Spleen (tissue), 11 donors: ENCODE results near the gene U2AF2. TPM values are rescaled to one million over a fixed set of nuclear protein-coding genes. Genes with fewer than 3 reads are reported as not detected.
A peak's percentile ranks its signal among the peaks of the same experiment; 100 is the strongest.

Source experiments
- DNase-seq: peaks from one replicate; pipeline ENCODE4 v3.0.0-alpha.2; 2020
- H3K27ac ChIP-seq, 8 donors: fragments of 200-600 bp; sonication (generic) in 7 of 8; 1 replicate in 4 of 8; 2 replicates in 4 of 8; pipeline versions ENCODE4 v1.5.0 to v1.8.0; 2016 to 2021; ENCODE audit warnings: inconsistent platforms in 4 of 8, mild to moderate bottlenecking in 4 of 8, moderate library complexity in 1 of 8
- H3K27me3 ChIP-seq, 7 donors: fragments of 200-600 bp; sonication (generic) in 6 of 7; replicated peaks in 1 of 7; 1 replicate in 4 of 7; 2 replicates in 3 of 7; pipeline versions ENCODE4 v1.5.0 to v1.8.0; 2016 to 2021; ENCODE audit warnings: inconsistent platforms in 3 of 7, mild to moderate bottlenecking in 1 of 7
- H3K36me3 ChIP-seq, 6 donors: fragments of 200-600 bp; sonication (generic) in 5 of 6; 1 replicate in 4 of 6; 2 replicates in 2 of 6; pipeline versions ENCODE4 v1.5.0 to v1.8.0; 2016 to 2021; ENCODE audit warnings: inconsistent platforms in 2 of 6
- H3K4me1 ChIP-seq, 6 donors: fragments of 200-600 bp; sonication (generic) in 5 of 6; 1 replicate in 3 of 6; 2 replicates in 3 of 6; pipeline versions ENCODE4 v1.5.0 to v1.8.0; 2016 to 2021; ENCODE audit warnings: inconsistent platforms in 3 of 6
- H3K4me3 ChIP-seq, 8 donors: fragments of 200-600 bp; sonication (generic) in 7 of 8; 1 replicate in 4 of 8; 2 replicates in 4 of 8; pipeline versions ENCODE4 v1.5.0 to v1.8.0; 2016 to 2021; ENCODE audit warnings: inconsistent platforms in 4 of 8, mild to moderate bottlenecking in 4 of 8, moderate library complexity in 2 of 8
- H3K9me3 ChIP-seq, 8 donors: fragments of 200-600 bp; sonication (generic) in 7 of 8; 1 replicate in 4 of 8; 2 replicates in 4 of 8; pipeline versions ENCODE4 v1.5.0 to v1.8.0; 2016 to 2021; ENCODE audit warnings: inconsistent platforms in 4 of 8
- POLR2A ChIP-seq, 3 donors: fragments of 450-650 bp; IDR thresholded peaks; one replicate each; pipeline ENCODE4 v1.5.1; 2017; ENCODE audit warnings: antibody characterized with exemption in 3 of 3, mild to moderate bottlenecking in 1 of 3
- POLR2AphosphoS5 ChIP-seq, 3 donors: sonication (generic); formaldehyde crosslinking; IDR thresholded peaks; one replicate each; pipeline ENCODE4 v1.5.1; 2017; ENCODE audit warnings: antibody characterized with exemption in 3 of 3
- WGBS, 5 donors: extraction: QIAGEN DNeasy Blood & Tissue Kit in 3 of 5; methylation state at CpG; one replicate each; pipeline versions ENCODE4 v1.1.5 to v1.1.7; 2013 to 2018; 5-methylcytosine and 5-hydroxymethylcytosine counted together
- intact Hi-C: fragments of 100-400 bp; cut with DNase I; formaldehyde crosslinking; loops from one replicate; pipeline ENCODE4 v1.15.0; 2023; ENCODE audit warnings: low total_unique reads
- polyA plus RNA-seq, 3 donors: library from polyadenylated mRNA; stranded (reverse); fragments of 200-250 nt; gene quantifications; one replicate each; pipeline ENCODE4 v1.2.1, GENCODE V29; 2013
- total RNA-seq, 7 donors: library from RNA; depleted of rRNA in 3 of 7; stranded (reverse); fragments of >200 nt in 3 of 7; fragmentation: NEBNext Ultra II Directional in 4 of 7; extraction: Animal tissue kit (Norgen Biotek cat#: 25700) in 4 of 7; gene quantifications; one replicate each; pipeline versions ENCODE4 v1.1.0 to v1.2.1, GENCODE V29; 2016 to 2021
- TF ChIP-seq, protein P1 (sequence below), 11 experiments: fragments of 200-600 bp in 7 of 11; fragments of 450-650 bp in 4 of 11; sonication (generic) in 4 of 11; IDR thresholded peaks in 8 of 11; conservative IDR thresholded peaks in 3 of 11; 1 replicate in 7 of 11; 2 replicates in 4 of 11; pipeline versions ENCODE4 v1.4.0 to v1.8.0; 2016 to 2021; ENCODE audit warnings: antibody characterized with exemption in 11 of 11, inconsistent platforms in 4 of 11, mild to moderate bottlenecking in 1 of 11
- donor health status: healthy with polysubstance abuse.
- donor health status: DM: no; HTN: no; CAD: no; lungs with moderate emphysema.
- donor health status: DM: no; HTN: no; CAD: no.
- donor health status: Bipolar disorder and iron deficiency.
- donor health status: healthy.
- donor health status: DM: no; HTN: no; CAD: no.
- donor health status: DM: yes; HTN: yes; CAD: no.

The U2AF2 gene
- total and polyA plus RNA-seq, 10 donors = 67.2 to 218 (median 171) TPM

DNA sequence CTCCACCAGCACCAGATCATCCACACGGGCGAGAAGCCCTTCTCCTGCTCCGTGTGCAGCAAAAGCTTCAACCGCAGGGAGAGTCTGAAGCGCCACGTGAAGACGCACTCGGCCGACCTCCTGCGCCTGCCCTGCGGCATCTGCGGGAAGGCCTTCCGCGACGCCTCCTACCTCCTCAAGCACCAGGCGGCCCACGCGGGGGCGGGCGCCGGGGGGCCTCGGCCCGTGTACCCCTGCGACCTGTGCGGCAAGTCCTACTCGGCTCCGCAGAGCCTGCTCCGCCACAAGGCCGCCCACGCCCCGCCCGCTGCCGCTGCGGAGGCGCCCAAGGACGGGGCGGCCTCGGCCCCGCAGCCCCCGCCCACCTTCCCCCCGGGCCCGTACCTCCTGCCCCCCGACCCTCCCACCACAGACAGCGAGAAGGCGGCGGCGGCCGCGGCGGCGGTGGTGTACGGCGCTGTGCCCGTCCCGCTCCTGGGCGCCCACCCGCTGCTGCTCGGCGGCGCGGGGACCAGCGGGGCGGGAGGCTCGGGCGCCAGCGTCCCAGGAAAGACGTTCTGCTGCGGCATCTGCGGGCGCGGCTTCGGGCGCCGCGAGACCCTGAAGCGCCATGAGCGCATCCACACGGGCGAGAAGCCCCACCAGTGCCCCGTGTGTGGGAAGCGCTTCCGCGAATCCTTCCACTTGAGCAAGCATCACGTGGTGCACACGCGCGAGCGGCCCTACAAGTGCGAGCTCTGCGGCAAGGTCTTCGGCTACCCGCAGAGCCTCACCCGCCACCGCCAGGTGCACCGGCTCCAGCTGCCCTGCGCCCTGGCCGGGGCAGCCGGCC lies 39.9 kb upstream of the U2AF2 start:
- no peaks in the 10 kb centered on the region for H3K27me3 ChIP-seq

DNA sequence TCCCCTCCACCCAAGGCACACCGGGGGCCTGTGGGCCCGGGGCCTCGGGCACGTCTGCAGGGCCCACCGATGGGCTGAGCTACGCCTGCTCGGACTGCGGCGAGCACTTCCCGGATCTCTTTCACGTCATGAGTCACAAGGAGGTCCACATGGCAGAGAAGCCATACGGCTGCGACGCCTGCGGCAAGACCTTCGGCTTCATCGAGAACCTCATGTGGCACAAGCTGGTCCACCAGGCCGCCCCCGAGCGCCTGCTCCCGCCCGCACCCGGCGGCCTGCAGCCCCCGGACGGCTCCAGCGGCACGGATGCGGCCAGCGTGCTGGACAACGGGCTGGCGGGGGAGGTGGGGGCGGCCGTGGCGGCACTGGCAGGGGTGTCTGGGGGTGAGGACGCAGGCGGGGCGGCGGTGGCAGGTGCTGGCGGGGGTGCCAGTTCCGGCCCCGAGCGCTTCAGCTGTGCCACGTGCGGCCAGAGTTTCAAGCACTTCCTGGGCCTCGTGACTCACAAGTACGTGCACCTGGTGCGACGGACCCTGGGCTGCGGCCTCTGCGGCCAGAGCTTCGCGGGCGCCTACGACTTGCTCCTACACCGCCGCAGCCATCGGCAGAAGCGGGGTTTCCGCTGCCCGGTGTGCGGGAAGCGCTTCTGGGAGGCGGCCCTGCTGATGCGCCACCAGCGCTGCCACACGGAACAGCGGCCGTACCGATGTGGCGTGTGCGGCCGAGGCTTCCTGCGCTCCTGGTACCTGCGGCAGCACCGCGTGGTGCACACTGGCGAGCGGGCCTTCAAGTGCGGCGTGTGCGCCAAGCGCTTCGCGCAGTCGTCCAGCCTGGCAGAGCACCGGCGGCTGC lies 39.1 kb upstream of the U2AF2 start:
- H3K36me3 ChIP-seq = peaks cover 0 to 62% (median 38%) of the 10 kb centered on the region in 6 donors
- WGBS, 5 donors = 96 to 98% (median 96%) methylated on average over 62 to 88 of the region's 88 CpGs
- no peaks in the 10 kb centered on the region for H3K9me3 ChIP-seq
- H3K27me3 ChIP-seq = no peaks in the 10 kb centered on the region
- H3K4me1 ChIP-seq = peaks cover 19 to 88% (median 32%) of the 10 kb centered on the region in 6 donors
- TF ChIP-seq POLR2A (IDR thresholded peaks at IDR 0.05) (no peak), POLR2AphosphoS5 (IDR thresholded peaks at IDR 0.05) (peak in 1 of 3 donors; percentile 0)
- TF ChIP-seq, protein P1, sequence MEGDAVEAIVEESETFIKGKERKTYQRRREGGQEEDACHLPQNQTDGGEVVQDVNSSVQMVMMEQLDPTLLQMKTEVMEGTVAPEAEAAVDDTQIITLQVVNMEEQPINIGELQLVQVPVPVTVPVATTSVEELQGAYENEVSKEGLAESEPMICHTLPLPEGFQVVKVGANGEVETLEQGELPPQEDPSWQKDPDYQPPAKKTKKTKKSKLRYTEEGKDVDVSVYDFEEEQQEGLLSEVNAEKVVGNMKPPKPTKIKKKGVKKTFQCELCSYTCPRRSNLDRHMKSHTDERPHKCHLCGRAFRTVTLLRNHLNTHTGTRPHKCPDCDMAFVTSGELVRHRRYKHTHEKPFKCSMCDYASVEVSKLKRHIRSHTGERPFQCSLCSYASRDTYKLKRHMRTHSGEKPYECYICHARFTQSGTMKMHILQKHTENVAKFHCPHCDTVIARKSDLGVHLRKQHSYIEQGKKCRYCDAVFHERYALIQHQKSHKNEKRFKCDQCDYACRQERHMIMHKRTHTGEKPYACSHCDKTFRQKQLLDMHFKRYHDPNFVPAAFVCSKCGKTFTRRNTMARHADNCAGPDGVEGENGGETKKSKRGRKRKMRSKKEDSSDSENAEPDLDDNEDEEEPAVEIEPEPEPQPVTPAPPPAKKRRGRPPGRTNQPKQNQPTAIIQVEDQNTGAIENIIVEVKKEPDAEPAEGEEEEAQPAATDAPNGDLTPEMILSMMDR (IDR thresholded peaks at IDR 0.05 in 8 of 11, conservative IDR thresholded peaks at IDR 0.05 in 3 of 11) = no peak
- DNase-seq = no peak
- H3K4me3 ChIP-seq = no peak overlapping the region
- H3K27ac ChIP-seq = peak overlapping the region in 3 of 8 donors; percentile 48 to 95 (median 82)
- intact Hi-C loops = no loop called here

More for the DNA sequence above, 39.9 kb upstream of the U2AF2 start:
- Histone ChIP-seq H3K4me1 (peaks cover 20 to 87% (median 31%) of the 10 kb centered on the region in 6 donors), H3K4me3 (peak overlapping the region in 1 of 8 donors; percentile 9), H3K9me3 (no peaks in the 10 kb centered on the region), H3K36me3 (peaks cover 0 to 65% (median 41%) of the 10 kb centered on the region in 6 donors), H3K27ac (peak overlapping the region in 4 of 8 donors; percentile 48 to 73 (median 60))
- WGBS, 5 donors = 91 to 93% (median 91%) methylated on average over 63 to 98 of the region's 98 CpGs
- TF ChIP-seq POLR2AphosphoS5 (IDR thresholded peaks at IDR 0.05) (peak in 1 of 3 donors; percentile 56), POLR2A (IDR thresholded peaks at IDR 0.05) (no peak)
- intact Hi-C loops = no loop called here
- DNase-seq = no peak

DNA sequence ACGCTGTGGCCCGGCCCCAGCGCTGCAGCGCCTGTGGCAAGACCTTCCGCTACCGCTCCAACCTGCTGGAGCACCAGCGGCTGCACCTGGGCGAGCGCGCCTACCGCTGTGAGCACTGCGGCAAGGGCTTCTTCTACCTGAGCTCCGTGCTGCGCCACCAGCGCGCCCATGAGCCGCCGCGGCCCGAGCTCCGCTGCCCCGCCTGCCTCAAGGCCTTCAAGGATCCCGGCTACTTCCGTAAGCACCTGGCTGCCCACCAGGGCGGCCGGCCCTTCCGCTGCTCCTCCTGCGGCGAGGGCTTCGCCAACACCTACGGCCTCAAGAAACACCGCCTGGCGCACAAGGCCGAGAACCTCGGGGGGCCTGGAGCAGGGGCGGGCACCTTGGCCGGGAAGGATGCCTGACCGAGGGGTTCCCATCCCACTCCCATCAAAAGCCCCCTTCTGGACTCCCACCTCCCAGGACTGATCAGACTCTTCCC lies 38.4 kb upstream of the U2AF2 start:
- TF ChIP-seq POLR2AphosphoS5 (IDR thresholded peaks at IDR 0.05) (peak in 1 of 3 donors; percentile 46), POLR2A (IDR thresholded peaks at IDR 0.05) (no peak)
- TF ChIP-seq, protein P1 (IDR thresholded peaks at IDR 0.05 in 8 of 11, conservative IDR thresholded peaks at IDR 0.05 in 3 of 11) = no peak
- H3K4me1 ChIP-seq = peaks cover 13 to 88% (median 31%) of the 10 kb centered on the region in 6 donors
- intact Hi-C loops = no loop called here

DNA sequence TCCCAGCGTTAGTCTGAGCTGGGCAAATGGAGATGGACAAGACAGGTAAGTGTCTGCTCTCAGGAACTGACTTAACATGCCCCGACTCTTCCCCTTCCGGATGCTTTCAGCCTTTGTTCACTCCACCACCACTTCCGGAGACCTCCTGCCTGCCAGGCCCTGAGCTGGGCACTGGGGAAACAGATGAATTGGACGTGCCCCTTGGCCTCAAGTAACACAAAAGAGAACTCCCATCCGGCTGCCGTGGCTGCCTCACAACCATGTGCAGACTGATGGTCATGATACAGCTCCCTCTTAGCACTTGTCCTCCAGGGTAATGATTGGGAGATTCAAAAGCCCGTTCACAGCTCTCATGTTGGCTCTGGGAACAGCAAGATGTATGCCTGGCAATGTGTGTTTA lies 37.4 kb upstream of the U2AF2 start:
- intact Hi-C loops = no loop called here
- WGBS, 5 donors = 60 to 87% (median 78%) methylated on average over 4 to 8 of the region's 8 CpGs

More for the DNA sequence above, 38.4 kb upstream of the U2AF2 start:
- Histone ChIP-seq H3K27me3 (no peaks in the 10 kb centered on the region), H3K4me3 (no peak overlapping the region), H3K36me3 (peaks cover 0 to 65% (median 38%) of the 10 kb centered on the region in 6 donors), H3K9me3 (no peaks in the 10 kb centered on the region), H3K27ac (peak overlapping the region in 4 of 8 donors; percentile 36 to 95 (median 84))
- DNase-seq = no peak
- 95 to 98% (median 97%) methylated on average over 28 to 38 of the region's 38 CpGs for WGBS, 5 donors

More for the DNA sequence above, 37.4 kb upstream of the U2AF2 start:
- H3K36me3 ChIP-seq = peaks cover 0 to 75% (median 45%) of the 10 kb centered on the region in 6 donors
- no peaks in the 10 kb centered on the region for H3K27me3 ChIP-seq
- H3K9me3 ChIP-seq = no peaks in the 10 kb centered on the region
- no peak overlapping the region for H3K4me3 ChIP-seq
- H3K27ac ChIP-seq = peak overlapping the region in 5 of 8 donors; percentile 36 to 95 (median 82)
- TF ChIP-seq, protein P1 (IDR thresholded peaks at IDR 0.05 in 8 of 11, conservative IDR thresholded peaks at IDR 0.05 in 3 of 11) = no peak
- TF ChIP-seq POLR2A (IDR thresholded peaks at IDR 0.05) (no peak), POLR2AphosphoS5 (IDR thresholded peaks at IDR 0.05) (peak in 2 of 3 donors; percentile 39 to 49)
- peaks cover 9 to 88% (median 23%) of the 10 kb centered on the region in 6 donors for H3K4me1 ChIP-seq
- no peak for DNase-seq
